Gastroesophageal sphincter (tissue), 4 donors: ENCODE measurements around the gene TRPV6. TPM values are rescaled to one million over a fixed set of nuclear protein-coding genes. Genes with fewer than 3 reads are reported as not detected.

ENCODE experiments used
- ATAC-seq: fragments of 150-250 bp; one replicate; pipeline ENCODE4 v1.9.1; 2016; ENCODE audit warnings: mild to moderate bottlenecking, moderate library complexity
- H3K27ac ChIP-seq, 4 donors: fragments of 200-600 bp; sonication (generic) in 3 of 4; 1 replicate in 3 of 4; 2 replicates in 1 of 4; pipeline ENCODE4 v1.5.1; 2016 to 2019
- H3K27me3 ChIP-seq: fragments of 200-600 bp; sonication (generic); one replicate; pipeline ENCODE4 v1.5.1; 2019
- H3K36me3 ChIP-seq, 2 donors: fragments of 200-600 bp; sonication (generic); one replicate each; pipeline ENCODE4 v1.5.1; 2019; ENCODE audit warnings: control low read depth in 1 of 2
- H3K4me1 ChIP-seq, 3 donors: fragments of 200-600 bp; sonication (generic); 1 replicate in 2 of 3; 2 replicates in 1 of 3; pipeline ENCODE4 v1.5.1; 2016 to 2019; ENCODE audit warnings: control low read depth in 2 of 3
- H3K4me3 ChIP-seq, 2 donors: fragments of 200-600 bp; sonication (generic); one replicate each; pipeline ENCODE4 v1.5.1; 2019; ENCODE audit warnings: mild to moderate bottlenecking in 1 of 2, moderate library complexity in 1 of 2
- H3K9me3 ChIP-seq, 3 donors: fragments of 200-600 bp; sonication (generic); one replicate each; pipeline ENCODE4 v1.5.1; 2017 to 2019; ENCODE audit warnings: control low read depth in 2 of 3
- CTCF ChIP-seq, 4 experiments: fragments of 200-600 bp in 2 of 4; fragments of 450-650 bp in 2 of 4; sonication (generic) in 1 of 4; IDR thresholded peaks; one replicate each; pipeline ENCODE4 v1.5.1; 2017 to 2019; ENCODE audit warnings: antibody characterized with exemption in 4 of 4, mild to moderate bottlenecking in 2 of 4, moderate library complexity in 2 of 4
- EP300 ChIP-seq: sonication (generic); formaldehyde crosslinking; IDR thresholded peaks from one replicate; pipeline ENCODE4 v1.6.1; 2017; ENCODE audit warnings: antibody characterized with exemption, mild to moderate bottlenecking
- POLR2A ChIP-seq, 2 donors: fragments of 450-650 bp; IDR thresholded peaks; one replicate each; pipeline ENCODE4 v1.6.1; 2017; ENCODE audit warnings: antibody characterized with exemption in 2 of 2, mild to moderate bottlenecking in 2 of 2, moderate library complexity in 1 of 2
- POLR2AphosphoS5 ChIP-seq: sonication (generic); formaldehyde crosslinking; IDR thresholded peaks from one replicate; pipeline ENCODE4 v1.6.1; 2017; ENCODE audit warnings: antibody characterized with exemption
- WGBS, 2 donors: methylation state at CpG; one replicate each; pipeline ENCODE4 v1.1.5; 2018; ENCODE audit warnings: low coverage in 1 of 2; 5-methylcytosine and 5-hydroxymethylcytosine counted together
- total RNA-seq, 4 donors: library from RNA; depleted of rRNA; stranded (reverse); fragments of >200 nt; gene quantifications; one replicate each; pipeline ENCODE4 v1.1.0, GENCODE V29; 2016

Gene TRPV6
- total RNA-seq, 4 donors from 2014 or later: 0.16 TPM; not detected in 3

- Histone ChIP-seq H3K4me1 (no peaks in the 10 kb centered on the region), H3K27me3 (no peaks in the 10 kb centered on the region), H3K4me3 (no peak overlapping the region), H3K27ac (no peak overlapping the region), H3K36me3 (no peaks in the 10 kb centered on the region), H3K9me3 (no peaks in the 10 kb centered on the region)
- ATAC-seq: no peak
- WGBS, 2 donors: 50 to 67% methylated on average over 2 of the region's 2 CpGs
- no peak for TF ChIP-seq CTCF (IDR thresholded peaks at IDR 0.05)
- TF ChIP-seq POLR2A (IDR thresholded peaks at IDR 0.05): no peak
- no peak for TF ChIP-seq EP300
- TF ChIP-seq POLR2AphosphoS5: no peak
These were observed 37.8 kb upstream of the TRPV6 start for GRCh38 chr7:142923391-142923790.

GRCh38 chr7:142919656-142920055 lies 34.1 kb upstream of the TRPV6 start:
- ATAC-seq: no peak
- 78 to 80% methylated on average over 2 to 3 of the region's 3 CpGs for WGBS, 2 donors
- no peaks in the 10 kb centered on the region for H3K36me3 ChIP-seq
- no peak for TF ChIP-seq POLR2A (IDR thresholded peaks at IDR 0.05)
- TF ChIP-seq EP300: no peak
- no peak for TF ChIP-seq POLR2AphosphoS5
- no peak for TF ChIP-seq CTCF (IDR thresholded peaks at IDR 0.05)
- H3K9me3 ChIP-seq: no peaks in the 10 kb centered on the region
- no peaks in the 10 kb centered on the region for H3K4me1 ChIP-seq
- peaks cover 13% of the 10 kb centered on the region for H3K27me3 ChIP-seq
- H3K4me3 ChIP-seq: no peak overlapping the region
- no peak overlapping the region for H3K27ac ChIP-seq

- Histone ChIP-seq H3K4me1 (no peaks in the 10 kb centered on the region), H3K27ac (no peak overlapping the region), H3K9me3 (no peaks in the 10 kb centered on the region), H3K36me3 (no peaks in the 10 kb centered on the region), H3K27me3 (peaks cover 13% of the 10 kb centered on the region), H3K4me3 (no peak overlapping the region)
- WGBS, 2 donors: 61 to 93% methylated on average over 2 of the region's 2 CpGs
- TF ChIP-seq POLR2A (IDR thresholded peaks at IDR 0.05): no peak
- no peak for TF ChIP-seq EP300
- TF ChIP-seq CTCF (IDR thresholded peaks at IDR 0.05): no peak
- TF ChIP-seq POLR2AphosphoS5: no peak
- ATAC-seq: no peak
These were observed 33.4 kb upstream of the TRPV6 start for GRCh38 chr7:142918901-142919300.

- WGBS, 2 donors: 93% methylated on average over 2 to 3 of the region's 3 CpGs
- no peak for ATAC-seq
- TF ChIP-seq CTCF (IDR thresholded peaks at IDR 0.05): no peak
- no peak for TF ChIP-seq POLR2A (IDR thresholded peaks at IDR 0.05)
- no peak for TF ChIP-seq EP300
- TF ChIP-seq POLR2AphosphoS5: no peak
- H3K4me3 ChIP-seq: no peak overlapping the region
- H3K9me3 ChIP-seq: no peaks in the 10 kb centered on the region
- H3K4me1 ChIP-seq: no peaks in the 10 kb centered on the region
- no peaks in the 10 kb centered on the region for H3K36me3 ChIP-seq
- peaks cover 13% of the 10 kb centered on the region for H3K27me3 ChIP-seq
- H3K27ac ChIP-seq: no peak overlapping the region
These were observed 31.9 kb upstream of the TRPV6 start for GRCh38 chr7:142917447-142917846.

GRCh38 chr7:142916508-142916907 lies 31.0 kb upstream of the TRPV6 start:
- ATAC-seq: no peak
- Histone ChIP-seq H3K27ac (no peak overlapping the region), H3K4me1 (no peaks in the 10 kb centered on the region), H3K36me3 (no peaks in the 10 kb centered on the region), H3K9me3 (no peaks in the 10 kb centered on the region), H3K27me3 (peaks cover 13% of the 10 kb centered on the region), H3K4me3 (no peak overlapping the region)
- 33 to 60% methylated on average over 2 of the region's 2 CpGs for WGBS, 2 donors
- TF ChIP-seq POLR2AphosphoS5 (no peak), CTCF (IDR thresholded peaks at IDR 0.05) (no peak), EP300 (no peak), POLR2A (IDR thresholded peaks at IDR 0.05) (no peak)
